IPS-18c (cell line): Measurements from ENCODE around the gene ADCK1.
A peak's percentile ranks its signal among the peaks of the same experiment; 100 is the strongest.
"Not testable (repeated sequence)": the region's sequence is repeated elsewhere in the genome, so short reads cannot be mapped to it uniquely, and the experiment has no call there.

Source experiments
- H3K4me3 ChIP-seq: 2 replicates; pipeline ENCODE4 v1.7.0; 2013; ENCODE audit warnings: low read depth, mild to moderate bottlenecking, low read length, moderate library complexity; ENCODE audit not compliant: insufficient read depth
- H3K9me3 ChIP-seq: one replicate; pipeline ENCODE4 v1.6.1; 2013; ENCODE audit warnings: mild to moderate bottlenecking, low read length, moderate library complexity; ENCODE audit not compliant: control insufficient read depth, insufficient read depth

The ADCK1 gene, protein sequence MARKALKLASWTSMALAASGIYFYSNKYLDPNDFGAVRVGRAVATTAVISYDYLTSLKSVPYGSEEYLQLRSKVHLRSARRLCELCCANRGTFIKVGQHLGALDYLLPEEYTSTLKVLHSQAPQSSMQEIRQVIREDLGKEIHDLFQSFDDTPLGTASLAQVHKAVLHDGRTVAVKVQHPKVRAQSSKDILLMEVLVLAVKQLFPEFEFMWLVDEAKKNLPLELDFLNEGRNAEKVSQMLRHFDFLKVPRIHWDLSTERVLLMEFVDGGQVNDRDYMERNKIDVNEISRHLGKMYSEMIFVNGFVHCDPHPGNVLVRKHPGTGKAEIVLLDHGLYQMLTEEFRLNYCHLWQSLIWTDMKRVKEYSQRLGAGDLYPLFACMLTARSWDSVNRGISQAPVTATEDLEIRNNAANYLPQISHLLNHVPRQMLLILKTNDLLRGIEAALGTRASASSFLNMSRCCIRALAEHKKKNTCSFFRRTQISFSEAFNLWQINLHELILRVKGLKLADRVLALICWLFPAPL

DNA sequence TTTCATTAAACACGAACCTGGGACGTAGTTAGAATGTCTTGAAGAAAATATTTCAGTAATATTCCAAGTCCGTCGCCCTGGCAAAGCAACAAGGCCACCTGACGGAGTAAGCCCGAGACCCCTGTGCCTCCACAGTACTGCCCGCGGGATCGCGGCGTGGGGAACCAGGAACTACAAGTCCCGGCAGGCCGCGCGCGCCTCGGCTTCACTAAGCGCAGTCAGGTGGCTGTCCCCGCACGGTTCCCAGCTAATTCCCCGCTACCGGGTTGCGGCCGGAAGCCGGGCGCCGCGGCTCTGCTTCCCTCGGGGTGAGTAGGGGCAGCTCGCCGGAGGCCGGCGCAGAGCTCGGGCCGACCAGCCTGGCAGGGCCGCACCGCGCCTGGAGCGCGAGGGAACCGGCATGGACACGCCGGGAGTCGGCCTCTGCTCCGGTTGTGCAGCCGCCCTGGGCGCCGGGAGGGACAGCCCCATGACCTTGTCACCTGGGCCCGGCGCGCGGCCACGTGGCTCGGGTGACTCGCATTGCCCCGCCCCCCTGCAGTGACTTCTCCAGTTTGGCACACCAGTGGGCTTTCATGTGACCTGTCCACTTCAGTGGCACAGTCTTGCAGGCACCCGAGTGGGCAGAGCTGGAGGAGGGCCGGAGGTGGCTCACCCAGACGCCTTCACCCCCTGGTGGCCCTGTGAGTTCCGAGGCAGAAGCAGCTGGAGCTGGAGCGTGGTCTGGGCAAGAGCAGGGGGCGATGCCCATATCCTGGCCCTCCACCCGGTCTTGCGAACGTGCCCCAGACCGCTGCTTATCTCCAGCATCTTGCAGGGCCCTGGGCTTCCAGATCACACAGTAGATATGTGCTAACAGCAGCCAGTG is at the start of gene ADCK1:
ADCK1 (plus strand) TSS at position 247 of the 868 bp plus-strand sequence. CDS start 18,870 bp downstream, outside the sequence.
- no peaks in the 10 kb centered on the region for H3K9me3 ChIP-seq

DNA sequence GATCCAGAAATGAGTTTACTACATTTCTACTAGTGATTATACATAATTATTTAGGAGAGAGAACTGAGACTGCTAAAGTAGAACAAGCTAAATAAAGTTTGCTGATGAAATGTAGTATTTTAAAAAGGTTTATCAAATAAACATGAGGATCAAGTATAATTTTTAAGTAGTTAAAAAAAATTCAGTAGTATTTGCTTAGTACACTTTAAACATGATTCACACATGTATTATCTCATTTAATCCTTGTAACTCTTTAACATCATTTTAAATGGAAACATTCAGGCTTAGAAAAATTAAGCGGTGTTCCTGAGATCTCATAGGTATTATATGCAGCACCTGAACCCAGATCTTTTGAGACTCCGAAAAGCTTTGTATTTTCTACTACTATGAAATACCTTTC is 47.6 kb upstream of the ADCK1 start:
- no peak overlapping the region for H3K4me3 ChIP-seq
- H3K9me3 ChIP-seq: peaks cover 2% of the 10 kb centered on the region

More for the DNA sequence above, at the start of gene ADCK1:
- H3K4me3 ChIP-seq: peak within 1 kb of the TSS; percentile 90

DNA sequence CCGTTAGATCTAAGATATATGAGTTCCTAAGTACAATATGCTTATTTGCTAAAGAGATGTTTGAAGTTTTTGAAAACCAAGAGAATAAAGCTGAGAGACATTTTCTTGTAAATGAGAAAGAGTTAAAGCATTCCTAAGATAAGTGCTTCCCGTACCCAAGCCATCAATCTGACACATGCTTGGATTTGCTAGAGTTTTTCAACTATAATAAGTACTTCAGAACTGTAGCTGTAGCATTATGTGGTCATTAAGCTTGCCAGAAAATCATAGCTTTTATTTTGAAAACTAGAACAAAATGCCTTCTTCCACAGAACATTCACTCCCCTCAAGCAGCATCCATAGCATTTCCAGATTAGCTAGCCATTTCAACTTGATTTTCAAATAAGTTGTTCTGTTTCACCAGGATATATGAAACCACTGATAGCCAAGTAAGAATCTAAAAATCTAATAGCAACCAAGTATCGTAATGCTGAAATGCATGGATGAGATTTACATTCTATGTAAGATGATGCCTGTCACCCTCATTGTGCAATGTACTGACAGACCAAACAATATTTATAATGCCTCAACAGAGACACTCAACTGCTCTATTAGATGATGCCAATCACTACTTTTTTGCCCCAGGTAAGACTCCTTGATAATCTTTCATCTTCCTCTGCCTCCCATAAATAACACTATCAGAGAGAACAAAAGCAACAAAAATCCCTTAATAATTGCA is 47.0 kb upstream of the ADCK1 start:
- H3K4me3 ChIP-seq: no peak overlapping the region
- no peaks in the 10 kb centered on the region for H3K9me3 ChIP-seq

DNA sequence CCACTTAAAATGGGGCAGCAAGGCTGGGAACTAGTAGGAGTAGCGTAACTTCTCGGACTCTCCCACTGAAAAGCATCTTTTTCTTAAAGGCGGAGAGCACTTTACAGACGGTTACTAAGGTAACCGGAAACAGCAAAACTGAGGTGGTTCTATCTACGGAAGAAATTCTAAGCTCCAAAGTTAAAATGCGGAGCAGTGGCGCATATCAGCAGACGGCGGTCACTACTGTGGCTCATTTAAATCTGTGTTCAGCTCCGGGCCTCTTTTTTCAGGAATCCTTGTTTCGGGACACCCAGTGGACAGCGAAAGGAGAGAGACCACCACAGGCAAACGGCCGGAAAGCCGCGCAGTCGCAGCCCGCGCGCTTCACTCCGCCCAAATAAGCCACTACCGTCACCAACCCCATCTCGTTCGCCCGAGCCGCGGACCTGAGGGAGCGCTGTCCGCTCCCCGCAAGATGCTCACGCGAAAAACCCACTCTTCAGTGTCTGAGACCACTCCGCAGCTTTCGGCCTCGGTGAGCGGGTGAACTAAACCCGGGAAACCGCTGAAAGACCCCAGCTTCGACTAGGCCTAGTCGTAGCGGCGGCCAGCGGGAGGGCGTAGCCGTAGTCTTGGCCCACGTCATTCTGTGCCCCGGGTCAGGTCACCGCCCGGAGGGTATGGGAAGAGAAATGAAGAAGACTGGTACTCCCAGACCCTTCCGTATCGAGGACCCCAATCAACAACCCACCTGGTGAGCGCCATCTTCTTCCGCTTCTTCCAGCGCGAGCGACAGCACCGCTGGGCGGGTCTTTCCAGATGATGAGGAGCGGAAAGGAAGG is 39.3 kb upstream of the ADCK1 start, which contains the start of gene SNW1:
SNW1 (minus strand) TSS at position 776 of the 824 bp plus-strand sequence; CDS start at position 747, 29 bp downstream.
- peak within 1 kb of the TSS; percentile 99 for H3K4me3 ChIP-seq

DNA sequence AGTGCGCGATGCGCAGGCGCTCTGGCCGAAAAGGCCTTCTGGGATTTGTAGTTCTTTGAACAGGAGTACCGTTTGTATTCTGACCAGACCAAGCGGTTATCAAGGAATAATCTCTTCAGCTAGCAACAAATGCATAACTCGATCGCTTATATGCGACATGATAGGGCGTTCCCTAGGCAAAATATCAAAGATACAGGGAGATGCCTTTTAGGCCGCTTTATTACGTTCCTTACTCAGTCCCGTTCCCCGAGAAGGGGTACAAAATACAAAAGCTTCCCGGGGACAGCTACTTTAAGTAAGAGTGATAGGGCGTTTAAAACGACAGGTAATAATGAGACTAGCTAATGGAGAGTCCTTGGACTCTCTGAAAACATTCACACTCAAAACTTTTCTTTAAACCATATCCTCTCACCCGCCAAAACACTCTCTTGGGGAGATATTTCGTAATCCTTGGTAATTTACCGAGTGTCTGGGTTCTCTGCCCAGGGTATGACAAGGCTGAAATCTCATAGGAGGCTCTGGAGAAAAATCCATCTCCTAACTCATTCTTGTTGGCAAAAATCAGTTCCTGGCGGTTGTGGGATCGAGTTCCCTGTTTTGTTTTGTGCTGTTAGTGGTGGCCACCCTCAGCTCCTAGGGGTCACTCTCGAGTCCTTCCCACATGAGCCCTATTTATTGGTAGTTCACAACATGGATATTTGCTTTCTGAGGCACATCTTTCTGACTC is 38.5 kb upstream of the ADCK1 start:
- Histone ChIP-seq H3K4me3 (peak overlapping the region; percentile 99), H3K9me3 (no peaks in the 10 kb centered on the region)

More for the DNA sequence above, 39.3 kb upstream of the ADCK1 start, which contains the start of gene SNW1:
- H3K9me3 ChIP-seq: no peaks in the 10 kb centered on the region

DNA sequence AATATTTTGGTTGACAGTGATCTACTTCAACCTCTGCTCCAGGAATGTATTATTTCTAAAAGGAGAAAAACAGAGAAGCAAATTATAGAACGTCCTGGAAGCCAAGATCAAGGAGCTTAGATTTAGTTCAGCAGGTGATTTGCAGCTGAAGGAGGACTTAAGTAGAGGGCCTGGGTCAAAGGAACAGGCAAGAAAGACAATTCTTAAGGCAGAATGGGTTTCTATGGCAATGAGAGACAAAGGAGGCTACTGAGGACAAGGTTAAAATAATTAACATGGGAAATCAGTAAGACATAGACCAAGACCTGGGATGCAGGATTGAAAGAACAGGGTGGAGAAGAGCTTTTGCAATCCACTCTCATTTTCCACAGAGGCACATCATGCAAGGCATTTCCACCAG is 36.6 kb upstream of the ADCK1 start:
- H3K9me3 ChIP-seq: no peaks in the 10 kb centered on the region
- peak overlapping the region; percentile 6; the same call in 1 of the 2 replicates for H3K4me3 ChIP-seq

DNA sequence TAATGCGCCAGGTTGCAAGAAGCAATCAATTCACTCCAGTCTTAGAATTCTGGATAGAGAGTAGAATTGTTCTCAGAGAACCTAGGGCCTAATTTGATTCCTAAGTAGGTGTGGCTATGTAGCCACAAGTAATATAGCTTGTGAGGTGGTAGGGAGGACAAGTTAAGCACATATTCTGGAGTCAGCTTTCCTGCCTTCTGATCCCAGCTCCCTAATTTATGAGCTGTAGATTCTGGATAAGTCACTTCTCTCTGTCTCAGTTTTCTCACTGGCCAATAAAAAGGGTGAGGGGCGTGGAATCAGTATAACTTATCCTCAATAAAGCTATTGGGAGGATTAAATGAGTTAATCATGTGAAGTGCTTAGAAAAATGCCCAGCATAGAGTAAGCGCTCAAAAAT is 35.9 kb upstream of the ADCK1 start:
- Histone ChIP-seq H3K9me3 (no peaks in the 10 kb centered on the region), H3K4me3 (0 out of 2 replicates have a peak overlapping the region, but pooled peaks have one; percentile 6)

DNA sequence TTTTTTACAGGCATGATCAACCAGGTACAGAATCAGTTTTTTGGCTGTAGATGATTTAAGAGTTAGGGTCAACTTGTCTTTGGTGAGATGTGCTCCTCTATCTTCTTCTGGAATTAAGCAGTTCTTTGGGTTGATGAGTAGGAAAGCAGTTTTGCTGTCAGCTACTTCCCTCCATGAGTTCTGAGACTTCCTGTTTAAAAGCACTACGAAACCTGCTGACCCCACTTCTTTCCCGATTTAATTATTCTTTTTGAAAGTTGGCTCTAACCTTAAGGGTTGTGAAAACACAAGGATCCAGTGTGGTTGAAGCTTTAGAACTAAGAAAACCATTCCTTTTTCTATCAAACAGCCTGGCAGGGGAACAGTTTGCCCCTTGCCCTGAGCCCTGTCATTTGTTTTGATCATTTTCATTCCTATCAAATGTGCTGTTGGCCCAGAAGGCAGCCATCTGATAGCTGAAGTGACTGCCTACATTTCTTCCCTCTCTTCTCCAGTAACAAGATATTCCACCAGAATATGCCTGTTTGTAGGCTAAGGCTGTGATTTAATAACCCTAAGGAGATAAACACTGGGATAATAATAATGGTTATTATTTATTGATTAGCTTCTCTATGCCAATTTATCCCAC is 31.4 kb upstream of the ADCK1 start:
- H3K9me3 ChIP-seq: not testable (repeated sequence)

DNA sequence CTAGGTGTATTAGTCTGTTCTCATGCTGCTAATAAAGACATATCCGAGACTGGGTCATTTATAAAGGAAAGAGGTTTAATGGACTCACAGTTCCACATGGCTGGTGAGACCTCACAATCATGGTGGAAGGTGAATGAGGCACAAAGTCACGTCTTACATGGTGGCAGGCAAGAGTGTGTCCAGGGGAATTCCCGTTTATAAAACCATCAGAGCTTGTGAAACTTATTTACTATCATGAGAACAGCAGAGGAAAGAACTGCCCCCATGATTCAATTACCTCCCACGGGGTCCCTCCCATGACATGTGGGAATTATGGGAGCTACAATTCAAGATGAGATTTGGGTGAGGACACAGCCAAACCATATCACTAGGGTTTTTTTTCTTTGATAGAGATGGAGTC is 25.9 kb upstream of the ADCK1 start:
- H3K9me3 ChIP-seq, H3K4me3 ChIP-seq: not testable (repeated sequence)

More for the DNA sequence above, 31.4 kb upstream of the ADCK1 start:
- H3K4me3 ChIP-seq: not testable (repeated sequence)

DNA sequence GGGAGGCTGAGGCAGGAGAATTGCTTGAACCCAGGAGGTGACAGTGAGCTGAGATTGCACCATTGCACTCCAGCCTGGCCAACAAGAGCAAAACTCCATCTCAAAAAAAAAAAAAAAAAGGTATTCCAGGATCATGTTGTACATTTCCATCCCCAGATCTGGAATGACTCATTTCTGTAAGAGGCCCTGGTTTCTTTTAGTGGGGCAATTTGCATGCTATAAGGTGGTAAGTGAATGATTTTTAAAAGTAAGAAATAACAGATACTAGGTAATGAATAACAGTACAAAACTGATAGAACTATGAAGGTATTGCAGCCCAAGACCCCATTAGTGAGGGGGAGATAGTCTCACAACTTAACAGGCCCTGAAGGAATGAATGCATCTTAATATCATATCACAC is 17.7 kb upstream of the ADCK1 start:
- Histone ChIP-seq H3K4me3 (no peak overlapping the region), H3K9me3 (no peaks in the 10 kb centered on the region)

DNA sequence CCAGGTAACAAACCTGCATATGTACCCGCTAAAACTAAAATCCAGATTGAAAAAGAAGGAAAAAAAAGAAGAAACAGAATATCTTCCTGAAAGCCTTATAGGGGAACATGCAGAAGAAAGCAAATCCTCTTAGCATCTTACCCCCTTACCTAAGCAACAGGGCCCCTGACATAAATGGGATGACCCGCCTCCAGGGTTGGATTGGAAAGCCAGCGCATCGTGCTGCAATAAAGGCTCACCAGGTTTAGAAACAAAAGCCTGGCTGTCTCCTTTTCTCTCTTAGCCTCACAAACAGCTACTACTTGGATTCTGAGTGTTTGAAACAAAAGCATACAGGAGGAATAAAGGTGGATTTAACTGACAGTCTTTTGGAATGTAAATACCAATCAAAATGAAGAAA is 13.8 kb upstream of the ADCK1 start:
- H3K4me3 ChIP-seq: no peak overlapping the region
- no peaks in the 10 kb centered on the region for H3K9me3 ChIP-seq

DNA sequence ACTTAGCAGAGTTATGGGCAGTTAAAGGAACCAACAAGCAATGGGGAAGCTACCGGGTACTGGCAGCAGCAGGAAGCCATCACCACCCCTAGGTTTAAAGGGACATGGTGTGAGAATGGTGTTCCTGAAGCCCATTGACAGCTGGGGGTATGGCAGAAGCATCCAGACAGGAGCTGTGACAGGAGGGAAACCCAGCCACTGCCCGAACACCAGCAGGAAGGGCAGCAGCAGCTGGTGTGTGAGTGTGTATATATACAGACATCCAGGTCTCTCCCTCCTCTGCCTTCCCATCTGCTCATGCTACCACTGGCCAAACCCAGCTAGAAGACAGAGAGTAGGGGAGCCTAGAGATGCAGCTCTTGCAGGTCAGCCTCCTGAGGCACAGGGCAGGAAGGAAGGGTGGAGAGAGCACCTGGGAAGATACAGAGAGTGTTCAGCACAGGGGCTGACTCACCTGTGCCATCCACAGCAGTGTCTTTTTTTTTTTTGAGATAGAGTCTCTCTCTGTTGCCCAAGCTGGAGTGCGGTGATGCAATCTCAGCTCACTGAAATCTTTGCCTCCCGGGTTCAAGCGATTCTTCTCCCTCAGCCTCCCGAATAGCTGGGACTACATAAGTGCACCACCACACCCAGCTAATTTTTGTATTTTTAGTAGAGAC is 9.2 kb upstream of the ADCK1 start:
- H3K4me3 ChIP-seq: no peak overlapping the region
- no peaks in the 10 kb centered on the region for H3K9me3 ChIP-seq

DNA sequence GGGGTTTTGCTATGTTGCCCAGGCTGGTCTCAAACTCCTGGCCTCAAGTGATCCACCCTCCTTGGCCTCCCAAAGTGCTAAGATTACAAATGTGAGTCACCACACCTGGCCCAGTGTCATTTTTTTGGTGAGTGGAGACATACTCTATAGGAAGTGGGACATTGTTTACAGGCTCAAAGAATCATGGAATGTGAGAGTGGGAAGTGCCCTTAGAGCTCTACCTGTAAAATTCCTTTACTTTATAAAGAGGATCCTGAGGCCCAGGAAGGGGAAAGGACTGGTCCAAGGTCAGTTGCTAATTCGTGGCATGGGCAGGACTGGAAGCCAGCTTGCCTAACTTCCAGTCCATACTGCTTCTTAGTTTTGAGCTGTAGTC is 8.7 kb upstream of the ADCK1 start:
- Histone ChIP-seq H3K4me3 (no peak overlapping the region), H3K9me3 (no peaks in the 10 kb centered on the region)

DNA sequence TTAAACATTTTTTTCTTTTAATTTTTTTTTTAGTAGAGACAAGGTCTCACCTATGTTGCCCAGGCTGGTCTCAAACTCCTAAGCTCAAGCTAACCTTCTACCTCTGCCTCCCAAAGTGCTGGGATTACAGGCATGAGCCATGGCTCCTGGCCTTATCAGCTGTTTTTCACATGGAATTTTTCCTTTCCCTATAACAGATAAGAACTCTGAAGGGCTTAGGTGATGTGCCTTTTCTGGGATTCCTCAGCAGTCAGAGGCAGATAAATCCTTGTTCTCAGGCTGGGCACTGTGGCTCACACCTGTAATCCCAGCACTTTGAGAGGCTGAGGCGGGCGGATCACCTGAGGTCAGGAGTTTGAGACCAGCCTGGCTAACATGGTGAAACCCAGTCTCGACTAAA is 6.7 kb upstream of the ADCK1 start:
- H3K4me3 ChIP-seq, H3K9me3 ChIP-seq: not testable (repeated sequence)

DNA sequence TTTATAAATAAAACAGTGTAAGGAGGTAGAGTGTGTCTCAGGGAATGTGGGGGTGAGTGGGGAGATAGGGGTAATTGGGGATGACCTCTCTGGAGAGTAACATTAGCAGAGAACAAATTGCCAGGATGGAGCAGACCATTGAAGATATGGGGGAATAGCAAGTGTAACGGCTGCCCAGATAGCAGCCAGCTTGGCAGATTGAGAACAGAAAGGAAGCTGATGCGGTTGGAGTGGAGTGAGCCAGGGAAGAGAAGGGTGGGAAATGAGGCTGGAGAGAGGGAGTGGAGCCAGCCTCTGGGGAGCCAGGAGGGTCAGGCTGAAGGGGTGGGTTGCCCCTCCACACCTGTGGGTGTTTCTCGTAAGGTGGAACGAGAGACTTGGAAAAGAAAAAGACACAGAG is 5.6 kb upstream of the ADCK1 start:
- no peaks in the 10 kb centered on the region for H3K9me3 ChIP-seq
- no peak overlapping the region for H3K4me3 ChIP-seq
